ENCODE measurements around the gene SLC7A14. TPM values are rescaled to one million over a fixed set of nuclear protein-coding genes. Genes with fewer than 3 reads are reported as not detected.

Gene SLC7A14
- total and polyA plus RNA-seq, 4 donors, result 0.01 to 0.06 (median 0.03) TPM; not detected in 1

- no peaks in the 10 kb centered on the region for H3K36me3 ChIP-seq (ENCODE audit: control insufficient read depth in 4 of 4, insufficient read depth in 4 of 4, low read length in 4 of 4)
- no peaks in the 10 kb centered on the region for H3K9me3 ChIP-seq (ENCODE audit: control insufficient read depth in 4 of 4, insufficient read depth in 3 of 4, low read length in 3 of 4)
- 45 to 56% methylated on average over 4 of the region's 4 CpGs for WGBS, 2 donors
- DNase-seq (no peak), ATAC-seq (ENCODE audit: insufficient read depth, low FRiP score) (no peak)
- H3K27ac ChIP-seq (ENCODE audit: low read depth in 1 of 2, low read length in 1 of 2), result no peak overlapping the region
- no peak overlapping the region for H3K4me3 ChIP-seq
- no peaks in the 10 kb centered on the region for H3K4me1 ChIP-seq (ENCODE audit: control insufficient read depth in 5 of 5, insufficient read depth in 5 of 5, low read length in 5 of 5)
- no peaks in the 10 kb centered on the region for H3K27me3 ChIP-seq (ENCODE audit: control insufficient read depth in 3 of 3, insufficient read depth in 3 of 3, low read length in 2 of 3)
- no peak for TF ChIP-seq CTCF (IDR thresholded peaks at IDR 0.05; ENCODE audit: control extremely low read depth, extremely low read depth)
- no peak overlapping the region for H3K9ac ChIP-seq (ENCODE audit: insufficient read depth in 1 of 2, low read length in 2 of 2)
Measured at GRCh38 chr3:170458285-170458684, 127.6 kb downstream of the SLC7A14 start.

- 55 to 57% methylated on average over 6 of the region's 6 CpGs for WGBS, 2 donors
- Histone ChIP-seq H3K27me3 (ENCODE audit: control insufficient read depth in 3 of 3, insufficient read depth in 3 of 3, low read length in 2 of 3) (no peaks in the 10 kb centered on the region), H3K27ac (ENCODE audit: low read depth in 1 of 2, low read length in 1 of 2) (peak overlapping the region in 1 of 2 donors; percentile 6), H3K4me3 (no peak overlapping the region), H3K36me3 (ENCODE audit: control insufficient read depth in 4 of 4, insufficient read depth in 4 of 4, low read length in 4 of 4) (no peaks in the 10 kb centered on the region), H3K9ac (ENCODE audit: insufficient read depth in 1 of 2, low read length in 2 of 2) (no peak overlapping the region), H3K9me3 (ENCODE audit: control insufficient read depth in 4 of 4, insufficient read depth in 3 of 4, low read length in 3 of 4) (no peaks in the 10 kb centered on the region), H3K4me1 (ENCODE audit: control insufficient read depth in 5 of 5, insufficient read depth in 5 of 5, low read length in 5 of 5) (peaks cover 0 to 2% (median 0%) of the 10 kb centered on the region in 5 donors)
- no peak for ATAC-seq (ENCODE audit: insufficient read depth, low FRiP score)
- peak in 1 of 3 donors; percentile 13 for DNase-seq
- no peak for TF ChIP-seq CTCF (IDR thresholded peaks at IDR 0.05; ENCODE audit: control extremely low read depth, extremely low read depth)
Measured at GRCh38 chr3:170454509-170454908, 131.4 kb downstream of the SLC7A14 start.

GRCh38 chr3:170450039-170450438 lies 135.8 kb downstream of the SLC7A14 start:
- no peak for TF ChIP-seq CTCF (IDR thresholded peaks at IDR 0.05; ENCODE audit: control extremely low read depth, extremely low read depth)

GRCh38 chr3:170448584-170448983 lies 137.3 kb downstream of the SLC7A14 start:
- no peaks in the 10 kb centered on the region for H3K36me3 ChIP-seq (ENCODE audit: control insufficient read depth in 4 of 4, insufficient read depth in 4 of 4, low read length in 4 of 4)
- H3K27me3 ChIP-seq (ENCODE audit: control insufficient read depth in 3 of 3, insufficient read depth in 3 of 3, low read length in 2 of 3), result no peaks in the 10 kb centered on the region
- peaks cover 0 to 21% (median 2%) of the 10 kb centered on the region in 5 donors for H3K4me1 ChIP-seq (ENCODE audit: control insufficient read depth in 5 of 5, insufficient read depth in 5 of 5, low read length in 5 of 5)
- no peak for TF ChIP-seq CTCF (IDR thresholded peaks at IDR 0.05; ENCODE audit: control extremely low read depth, extremely low read depth)
- DNase-seq (peak; percentile 52 to 78 (median 71)), ATAC-seq (ENCODE audit: insufficient read depth, low FRiP score) (no peak)
- WGBS, 2 donors, result 80 to 91% methylated on average over 3 of the region's 3 CpGs
- no peaks in the 10 kb centered on the region for H3K9me3 ChIP-seq (ENCODE audit: control insufficient read depth in 4 of 4, insufficient read depth in 3 of 4, low read length in 3 of 4)
- no peak overlapping the region for H3K4me3 ChIP-seq
- H3K9ac ChIP-seq (ENCODE audit: insufficient read depth in 1 of 2, low read length in 2 of 2), result peak overlapping the region in 1 of 2 donors; percentile 36
- no peak overlapping the region for H3K27ac ChIP-seq (ENCODE audit: low read depth in 1 of 2, low read length in 1 of 2)

More at GRCh38 chr3:170450039-170450438, 135.8 kb downstream of the SLC7A14 start:
- ATAC-seq (ENCODE audit: insufficient read depth, low FRiP score) (no peak), DNase-seq (peak in 2 of 3 donors; percentile 63 to 76)
- 89 to 90% methylated on average over 2 of the region's 2 CpGs for WGBS, 2 donors
- Histone ChIP-seq H3K4me1 (ENCODE audit: control insufficient read depth in 5 of 5, insufficient read depth in 5 of 5, low read length in 5 of 5) (peaks cover 0 to 21% (median 2%) of the 10 kb centered on the region in 5 donors), H3K36me3 (ENCODE audit: control insufficient read depth in 4 of 4, insufficient read depth in 4 of 4, low read length in 4 of 4) (no peaks in the 10 kb centered on the region), H3K9ac (ENCODE audit: insufficient read depth in 1 of 2, low read length in 2 of 2) (no peak overlapping the region), H3K27me3 (ENCODE audit: control insufficient read depth in 3 of 3, insufficient read depth in 3 of 3, low read length in 2 of 3) (no peaks in the 10 kb centered on the region), H3K4me3 (no peak overlapping the region), H3K9me3 (ENCODE audit: control insufficient read depth in 4 of 4, insufficient read depth in 3 of 4, low read length in 3 of 4) (no peaks in the 10 kb centered on the region), H3K27ac (ENCODE audit: low read depth in 1 of 2, low read length in 1 of 2) (no peak overlapping the region)

Measured in lung (tissue), 12 donors.